Activated T-helper 17 cell treated with anti-CD3 and anti-CD28 coated beads, Interleukin-2, amount 50 U/mL, for 72 hours (primary cell): ENCODE measurements around the gene DNAH10. TPM values are rescaled to one million over a fixed set of nuclear protein-coding genes. Genes with fewer than 3 reads are reported as not detected.

Experiments
- ATAC-seq: fragments of 150-1000 bp; cut with Tn5 transposase; replicated peaks from 2 replicates; pipeline ENCODE4 v1.10.0; 2021; ENCODE audit warnings: mild to moderate bottlenecking, moderate library complexity
- H3K27ac Mint-ChIP-seq: one replicate; pipeline ENCODE4 v1.8.0; 2022; ENCODE audit warnings: mixed read lengths
- H3K27me3 Mint-ChIP-seq: one replicate; pipeline ENCODE4 v1.8.0; 2022; ENCODE audit warnings: mixed read lengths
- H3K36me3 Mint-ChIP-seq: one replicate; pipeline ENCODE4 v1.8.0; 2022; ENCODE audit warnings: low read depth, mild to moderate bottlenecking, mixed read lengths
- H3K4me1 Mint-ChIP-seq: one replicate; pipeline ENCODE4 v1.8.0; 2022; ENCODE audit warnings: mixed read lengths
- H3K4me3 Mint-ChIP-seq: one replicate; pipeline ENCODE4 v1.8.0; 2022; ENCODE audit warnings: mild to moderate bottlenecking, mixed read lengths
- H3K9me3 Mint-ChIP-seq: one replicate; pipeline ENCODE4 v1.8.0; 2022; ENCODE audit warnings: mixed read lengths
- total RNA-seq, 2 donors: library from RNA; stranded (reverse); gene quantifications; one replicate each; pipeline ENCODE4 v1.2.3, GENCODE V29; 2022

DNAH10 gene
- total RNA-seq, 2 donors from 2014 or later: 0.26 to 0.30 TPM

DNA sequence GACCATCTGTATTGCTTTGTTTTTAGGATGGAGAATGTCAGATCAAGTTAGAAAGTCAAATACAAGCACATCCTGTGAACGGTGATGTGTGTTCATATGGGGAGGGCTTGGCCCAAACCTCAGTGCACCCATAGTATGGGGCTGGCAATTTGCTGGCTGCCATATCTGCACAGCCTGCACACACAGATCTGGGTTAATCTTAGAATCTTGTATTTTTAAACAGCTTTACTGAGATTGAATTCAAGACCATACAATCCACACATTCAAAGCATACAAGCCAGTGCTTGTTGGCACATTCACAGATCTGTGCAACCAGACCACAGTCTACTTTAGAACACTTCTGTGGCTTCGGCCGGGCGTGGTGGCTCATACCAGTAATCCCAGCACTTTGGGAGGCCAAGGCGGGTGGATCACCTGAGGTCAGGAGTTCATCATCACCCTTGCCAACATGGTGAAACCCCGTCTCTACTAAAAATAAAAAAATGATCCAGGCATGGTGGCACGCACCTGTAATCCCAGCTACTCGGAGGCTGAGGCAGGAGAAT lies 120.1 kb downstream of the DNAH10 start:
- no peak for ATAC-seq
- H3K4me1 Mint-ChIP-seq: no peaks in the 10 kb centered on the region
- no peak overlapping the region for H3K27ac Mint-ChIP-seq
- H3K36me3 Mint-ChIP-seq: no peaks in the 10 kb centered on the region
- H3K4me3 Mint-ChIP-seq: no peak overlapping the region
- no peaks in the 10 kb centered on the region for H3K9me3 Mint-ChIP-seq
- peaks cover 9% of the 10 kb centered on the region for H3K27me3 Mint-ChIP-seq

DNA sequence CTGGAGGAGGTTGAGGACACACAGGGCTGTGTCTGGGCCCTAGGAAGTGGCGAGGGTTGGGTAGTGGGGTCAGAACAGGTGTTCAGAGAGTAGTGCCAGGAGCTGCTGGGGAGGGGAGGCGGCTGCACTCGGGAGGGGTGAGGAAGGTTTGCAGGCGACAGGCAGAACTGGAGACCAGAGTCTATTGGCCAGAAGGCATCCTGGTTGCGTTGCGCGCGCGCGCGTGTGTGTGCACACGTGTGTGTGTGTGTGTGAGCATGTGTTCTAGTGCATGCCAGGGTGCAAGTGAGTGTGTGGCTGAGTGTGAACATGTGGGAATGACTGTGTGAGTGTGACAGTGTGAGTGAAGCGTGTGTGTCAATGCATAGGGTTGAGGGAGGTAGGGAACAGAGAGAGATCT lies 124.2 kb downstream of the DNAH10 start:
- no peak overlapping the region for H3K27ac Mint-ChIP-seq
- peaks cover 13% of the 10 kb centered on the region for H3K27me3 Mint-ChIP-seq
- no peak overlapping the region for H3K4me3 Mint-ChIP-seq
- no peaks in the 10 kb centered on the region for H3K9me3 Mint-ChIP-seq
- H3K36me3 Mint-ChIP-seq: no peaks in the 10 kb centered on the region
- ATAC-seq: no peak
- no peaks in the 10 kb centered on the region for H3K4me1 Mint-ChIP-seq

DNA sequence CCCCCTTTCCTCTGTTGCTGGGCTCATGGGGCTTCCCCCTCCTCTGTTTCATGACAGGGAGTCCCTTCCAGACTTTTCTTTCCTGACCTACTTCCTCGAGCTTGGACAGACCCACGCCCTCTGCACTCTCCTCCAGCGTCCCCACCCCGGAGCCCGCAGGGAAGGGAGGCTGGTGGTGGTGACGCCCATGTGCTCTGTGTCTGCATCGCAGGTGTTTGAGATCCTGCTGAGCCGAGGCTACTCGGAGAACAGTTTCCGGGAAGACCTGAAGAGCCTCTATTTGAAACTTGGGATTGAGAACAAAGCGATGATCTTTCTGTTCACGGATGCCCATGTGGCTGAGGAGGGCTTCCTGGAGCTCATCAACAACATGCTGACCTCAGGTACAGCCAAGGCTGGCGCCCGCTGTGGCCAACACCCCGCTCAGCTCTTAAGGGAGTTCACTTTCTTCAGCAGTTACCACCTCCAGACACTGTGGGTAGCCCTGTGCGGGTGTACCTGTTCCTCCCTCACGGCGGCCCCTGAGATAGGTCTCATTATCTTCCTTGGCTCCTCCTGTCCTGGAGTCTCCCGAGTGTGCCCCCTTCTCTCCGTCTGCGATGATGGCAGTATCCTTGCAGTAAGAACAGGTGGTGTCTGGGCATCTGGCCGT lies 125.0 kb downstream of the DNAH10 start:
- ATAC-seq: no peak
- peaks cover 20% of the 10 kb centered on the region for H3K27me3 Mint-ChIP-seq
- H3K4me1 Mint-ChIP-seq: no peaks in the 10 kb centered on the region
- H3K27ac Mint-ChIP-seq: no peak overlapping the region
- H3K9me3 Mint-ChIP-seq: no peaks in the 10 kb centered on the region
- no peak overlapping the region for H3K4me3 Mint-ChIP-seq
- no peaks in the 10 kb centered on the region for H3K36me3 Mint-ChIP-seq

DNA sequence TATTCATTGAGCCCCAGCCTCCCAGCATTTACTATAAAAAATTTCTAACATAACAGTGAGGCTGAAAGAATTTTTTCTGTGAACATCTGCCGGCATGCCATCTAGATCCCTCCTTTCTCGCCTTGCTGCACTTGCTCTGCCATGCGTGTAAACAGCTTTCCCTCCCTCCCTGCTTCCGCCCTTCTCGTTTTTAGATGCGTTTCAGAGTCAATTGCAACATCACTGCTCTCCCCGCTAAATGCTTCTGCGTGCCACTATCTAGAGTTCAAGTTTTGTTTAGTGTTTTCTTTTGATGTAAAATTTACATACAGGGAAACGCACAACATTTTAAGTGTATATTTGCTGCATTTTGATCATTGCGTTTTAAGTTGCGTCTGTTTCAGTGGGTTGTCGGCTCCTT lies 126.9 kb downstream of the DNAH10 start:
- no peaks in the 10 kb centered on the region for H3K4me1 Mint-ChIP-seq
- no peaks in the 10 kb centered on the region for H3K9me3 Mint-ChIP-seq
- H3K27me3 Mint-ChIP-seq: peaks cover 27% of the 10 kb centered on the region
- ATAC-seq: no peak
- H3K36me3 Mint-ChIP-seq: no peaks in the 10 kb centered on the region
- no peak overlapping the region for H3K4me3 Mint-ChIP-seq
- no peak overlapping the region for H3K27ac Mint-ChIP-seq

DNA sequence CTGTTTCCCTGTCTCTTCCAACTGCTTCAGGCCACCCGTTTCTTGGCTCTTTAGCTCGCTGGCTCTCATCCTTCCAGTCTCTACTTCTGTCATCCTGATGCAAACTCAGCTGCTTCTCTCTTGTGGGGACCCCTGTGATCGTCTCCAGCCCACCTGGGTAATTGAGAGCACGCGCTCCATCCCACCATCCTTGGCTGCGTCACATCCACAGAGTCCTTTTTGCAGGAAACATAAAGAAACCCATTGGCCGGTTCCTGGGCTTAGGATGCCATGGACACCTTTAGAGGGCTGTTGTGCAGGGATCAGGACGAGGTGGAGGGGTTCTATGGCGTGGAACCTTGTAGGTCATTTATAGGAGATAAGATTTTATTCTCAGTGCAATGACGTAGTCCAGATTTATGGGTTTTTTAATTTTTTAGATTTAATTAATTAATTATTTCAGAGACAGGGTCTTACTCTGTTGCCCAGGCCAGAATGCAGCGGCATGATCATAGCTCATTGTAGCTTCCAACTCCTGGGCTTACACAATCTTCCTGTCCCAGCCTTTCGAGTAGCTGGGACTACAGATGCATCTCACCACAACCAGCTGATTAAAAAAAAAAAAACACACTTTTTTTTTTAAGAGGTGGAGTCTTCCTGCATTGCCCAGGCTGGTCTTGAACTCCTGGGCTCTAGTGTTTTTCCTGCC lies 127.9 kb downstream of the DNAH10 start:
- Mint-ChIP-seq H3K9me3 (no peaks in the 10 kb centered on the region), H3K4me3 (no peak overlapping the region), H3K36me3 (no peaks in the 10 kb centered on the region), H3K27me3 (peaks cover 27% of the 10 kb centered on the region), H3K4me1 (no peaks in the 10 kb centered on the region), H3K27ac (no peak overlapping the region)
- no peak for ATAC-seq

DNA sequence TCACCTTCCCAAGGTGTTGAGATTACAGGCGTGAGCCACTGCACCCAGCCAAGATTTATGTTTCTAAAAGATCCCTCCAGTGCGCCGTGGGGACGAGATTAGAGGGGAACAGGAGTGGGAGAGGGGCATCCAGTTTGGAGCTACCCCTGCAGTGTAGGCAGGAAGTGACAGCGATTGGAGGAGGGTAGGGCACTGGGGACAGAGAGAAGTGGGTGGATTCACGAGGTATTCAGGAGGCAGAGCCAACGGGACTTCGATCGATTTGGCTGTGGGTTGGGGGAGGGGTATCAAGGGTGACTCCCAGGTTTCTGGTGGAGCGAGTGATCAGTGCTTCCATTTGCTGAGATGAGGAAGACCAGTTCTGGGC lies 128.4 kb downstream of the DNAH10 start:
- H3K4me1 Mint-ChIP-seq: no peaks in the 10 kb centered on the region
- H3K27ac Mint-ChIP-seq: no peak overlapping the region

DNA sequence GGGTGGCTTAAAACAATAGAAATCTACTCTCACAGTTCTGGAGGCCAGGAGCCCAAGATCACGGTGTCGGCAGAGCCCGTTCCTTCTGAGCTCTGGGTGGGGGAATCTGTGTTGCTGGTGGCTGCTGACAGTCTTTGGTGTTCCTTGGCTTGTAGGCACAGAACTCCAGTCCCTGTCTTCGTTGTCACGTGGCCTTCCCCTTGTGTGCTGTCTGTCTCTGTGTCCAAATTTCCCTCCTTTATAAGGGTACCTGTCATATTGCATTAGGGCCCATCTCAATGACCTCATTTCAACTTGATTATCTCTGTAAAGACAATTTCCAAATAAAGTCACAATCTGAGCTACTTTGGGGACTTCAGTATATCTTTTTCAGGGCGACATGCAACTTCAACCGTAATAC lies 128.9 kb downstream of the DNAH10 start:
- Mint-ChIP-seq H3K27ac (no peak overlapping the region), H3K4me3 (no peak overlapping the region), H3K9me3 (no peaks in the 10 kb centered on the region), H3K36me3 (no peaks in the 10 kb centered on the region), H3K4me1 (no peaks in the 10 kb centered on the region), H3K27me3 (peaks cover 23% of the 10 kb centered on the region)
- ATAC-seq: no peak

More for the DNA sequence above, 128.4 kb downstream of the DNAH10 start:
- Mint-ChIP-seq H3K36me3 (no peaks in the 10 kb centered on the region), H3K27me3 (peaks cover 23% of the 10 kb centered on the region), H3K9me3 (no peaks in the 10 kb centered on the region), H3K4me3 (no peak overlapping the region)
- no peak for ATAC-seq

DNA sequence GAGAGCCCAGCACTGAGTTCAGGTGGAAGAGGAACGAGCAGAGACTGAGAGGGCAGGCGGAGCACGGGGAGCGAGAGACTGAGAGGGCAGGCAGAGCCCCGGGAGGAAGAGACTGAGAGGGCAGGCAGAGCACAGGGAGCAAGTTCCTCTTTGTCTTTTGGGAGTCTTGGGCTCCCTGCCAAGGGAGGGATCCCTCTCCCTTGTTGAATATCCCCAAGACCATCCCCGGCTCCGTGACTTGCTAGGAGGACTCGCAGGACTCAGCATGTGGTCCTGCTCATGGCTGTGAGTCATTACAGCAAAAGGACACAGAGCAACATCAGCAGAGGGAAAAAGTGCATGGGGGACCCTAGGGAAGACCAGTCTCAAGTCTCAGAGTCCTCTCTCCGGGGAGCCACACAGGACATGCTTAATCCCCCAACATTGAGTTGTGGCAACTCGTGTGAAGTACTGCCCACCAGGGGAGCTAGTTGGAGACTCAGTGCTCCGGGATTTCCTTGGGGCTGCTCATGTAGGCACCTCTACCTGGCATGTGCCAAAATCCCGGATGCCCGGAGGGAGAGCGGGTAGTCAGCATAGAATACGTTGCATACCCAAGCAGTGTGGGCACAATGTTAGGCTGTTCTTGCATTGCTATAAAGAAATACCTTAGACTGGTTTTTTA lies 129.5 kb downstream of the DNAH10 start:
- Mint-ChIP-seq H3K27ac (no peak overlapping the region), H3K4me3 (no peak overlapping the region), H3K36me3 (no peaks in the 10 kb centered on the region), H3K27me3 (peaks cover 23% of the 10 kb centered on the region), H3K4me1 (no peaks in the 10 kb centered on the region), H3K9me3 (no peaks in the 10 kb centered on the region)
- ATAC-seq: no peak

DNA sequence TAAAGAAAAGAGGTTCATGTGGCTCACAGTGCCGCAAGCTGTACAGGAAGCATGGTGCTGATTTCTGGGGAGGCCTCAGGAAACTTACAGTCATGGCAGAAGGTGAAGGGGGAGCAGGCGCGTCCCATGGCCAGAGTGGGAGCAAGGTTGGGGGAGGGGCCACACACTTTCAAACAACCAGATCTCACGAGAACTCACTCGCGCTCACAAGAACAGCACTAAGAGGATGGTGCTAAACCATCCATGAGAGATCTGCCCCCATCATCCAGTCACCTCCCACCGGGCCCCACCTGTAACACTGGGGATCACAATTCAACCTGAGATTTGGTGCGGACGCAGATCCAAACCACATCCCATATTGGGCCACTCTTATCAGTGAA lies 130.1 kb downstream of the DNAH10 start:
- no peaks in the 10 kb centered on the region for H3K9me3 Mint-ChIP-seq
- no peak overlapping the region for H3K27ac Mint-ChIP-seq
- no peak for ATAC-seq
- H3K4me3 Mint-ChIP-seq: no peak overlapping the region
- H3K36me3 Mint-ChIP-seq: no peaks in the 10 kb centered on the region
- H3K27me3 Mint-ChIP-seq: peaks cover 23% of the 10 kb centered on the region
- no peaks in the 10 kb centered on the region for H3K4me1 Mint-ChIP-seq

DNA sequence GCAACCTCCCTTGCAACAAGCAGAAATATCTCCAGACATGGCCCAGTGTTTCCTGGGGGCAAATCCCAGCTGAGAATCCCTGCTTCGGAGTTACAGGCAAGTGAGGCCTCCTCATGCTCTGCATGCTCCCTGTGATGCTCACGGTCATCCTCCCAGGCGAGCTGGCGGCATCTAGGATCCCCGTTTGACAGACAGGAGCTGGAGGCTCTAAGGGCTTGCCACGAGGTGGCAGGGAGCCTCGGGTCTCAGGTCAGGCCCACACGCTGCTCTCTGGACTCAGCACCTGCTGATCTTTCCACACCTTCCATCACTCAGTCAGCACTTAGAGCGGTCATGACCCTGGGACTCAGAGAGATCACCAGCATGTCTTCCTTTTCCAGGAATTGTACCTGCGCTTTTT lies 130.8 kb downstream of the DNAH10 start:
- H3K27me3 Mint-ChIP-seq: peaks cover 23% of the 10 kb centered on the region
- no peak for ATAC-seq
- H3K9me3 Mint-ChIP-seq: no peaks in the 10 kb centered on the region
- H3K4me3 Mint-ChIP-seq: no peak overlapping the region
- no peaks in the 10 kb centered on the region for H3K4me1 Mint-ChIP-seq
- no peak overlapping the region for H3K27ac Mint-ChIP-seq
- no peaks in the 10 kb centered on the region for H3K36me3 Mint-ChIP-seq

DNA sequence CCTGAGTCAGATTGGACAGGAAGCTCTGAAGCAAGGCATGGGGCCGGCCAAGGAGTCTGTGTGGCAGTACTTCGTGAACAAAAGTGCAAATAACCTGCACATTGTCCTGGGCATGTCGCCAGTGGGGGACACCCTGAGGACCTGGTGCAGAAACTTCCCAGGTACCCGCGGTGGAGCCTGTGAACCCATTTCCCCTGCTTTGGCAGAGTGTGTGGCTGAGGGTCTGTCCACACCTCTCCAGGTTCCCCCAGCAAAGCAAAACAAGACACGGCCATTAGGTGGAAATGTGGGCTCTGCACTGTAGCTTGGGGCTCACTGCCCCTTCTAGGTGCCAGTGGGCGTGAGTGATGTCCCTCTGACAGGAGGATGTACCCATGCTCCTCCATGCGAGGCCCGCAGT lies 131.2 kb downstream of the DNAH10 start:
- ATAC-seq: no peak
- Mint-ChIP-seq H3K4me3 (no peak overlapping the region), H3K27me3 (peaks cover 23% of the 10 kb centered on the region), H3K4me1 (no peaks in the 10 kb centered on the region), H3K36me3 (no peaks in the 10 kb centered on the region), H3K27ac (no peak overlapping the region), H3K9me3 (no peaks in the 10 kb centered on the region)

DNA sequence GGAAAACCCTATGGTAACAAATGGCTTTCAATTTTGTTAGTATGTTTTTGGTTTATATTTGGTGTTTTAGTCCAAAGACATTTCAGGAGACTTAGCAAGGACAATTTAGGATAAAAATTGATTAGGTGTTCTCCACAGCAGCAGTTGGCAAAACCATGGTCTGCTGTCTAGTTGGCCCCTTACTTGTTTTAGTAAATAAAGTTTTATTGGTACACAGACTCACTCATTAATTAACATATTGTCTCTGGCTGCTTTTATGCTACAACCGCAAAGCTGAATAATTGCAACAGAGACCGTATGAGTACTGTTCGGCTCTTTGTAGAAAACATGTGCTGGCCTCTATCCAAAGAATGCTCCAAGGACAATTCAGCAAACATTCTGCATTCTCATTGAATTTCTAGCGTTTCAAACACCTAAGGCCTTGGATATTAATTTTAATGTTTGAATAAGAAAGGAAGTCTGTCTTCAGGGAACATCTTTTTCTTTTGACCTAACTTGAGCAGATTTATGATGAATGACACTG lies 132.8 kb downstream of the DNAH10 start:
- H3K27me3 Mint-ChIP-seq: peaks cover 28% of the 10 kb centered on the region
- no peak overlapping the region for H3K27ac Mint-ChIP-seq
- no peak overlapping the region for H3K4me3 Mint-ChIP-seq
- ATAC-seq: no peak
- H3K4me1 Mint-ChIP-seq: no peaks in the 10 kb centered on the region
- no peaks in the 10 kb centered on the region for H3K36me3 Mint-ChIP-seq
- H3K9me3 Mint-ChIP-seq: no peaks in the 10 kb centered on the region

DNA sequence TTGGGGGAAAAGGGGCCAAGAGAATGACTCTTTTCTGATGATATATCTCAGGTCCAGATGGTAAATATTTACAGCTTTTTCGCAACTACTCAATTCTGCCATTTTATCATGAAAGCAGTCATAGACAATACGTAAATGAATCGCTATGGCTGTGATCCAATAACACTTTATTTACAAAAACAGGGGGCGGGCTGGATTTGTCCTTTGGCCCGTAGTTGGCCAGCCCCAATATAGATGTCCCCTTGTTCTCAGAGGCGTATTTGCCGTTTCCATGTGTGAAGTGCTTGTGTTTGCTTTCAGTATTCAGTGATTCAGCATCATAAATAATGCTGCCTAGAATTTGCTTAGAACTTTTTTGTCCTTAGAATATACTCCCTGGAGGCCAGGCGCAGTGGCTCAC lies 133.3 kb downstream of the DNAH10 start:
- no peaks in the 10 kb centered on the region for H3K9me3 Mint-ChIP-seq
- no peaks in the 10 kb centered on the region for H3K36me3 Mint-ChIP-seq
- no peak for ATAC-seq
- H3K27ac Mint-ChIP-seq: no peak overlapping the region
- H3K27me3 Mint-ChIP-seq: peaks cover 31% of the 10 kb centered on the region
- H3K4me3 Mint-ChIP-seq: no peak overlapping the region
- H3K4me1 Mint-ChIP-seq: no peaks in the 10 kb centered on the region

DNA sequence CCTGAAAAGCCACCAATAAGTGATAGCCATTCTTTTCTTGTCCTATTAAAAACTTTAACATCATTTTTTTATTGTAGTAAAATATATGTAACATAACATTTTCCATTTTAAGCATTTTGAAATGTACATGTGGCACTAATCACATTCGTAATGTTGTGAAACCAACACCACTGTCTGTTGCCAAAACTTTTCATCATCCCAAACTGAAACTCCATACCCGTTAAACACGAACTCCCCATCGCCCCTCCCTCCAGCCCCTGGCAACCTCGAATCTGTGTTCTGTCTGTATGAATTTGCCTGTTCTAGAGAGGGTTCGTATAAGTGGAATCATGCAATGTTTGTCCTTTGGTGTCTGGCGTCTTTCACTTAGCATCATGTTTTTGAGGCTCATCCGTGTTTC lies 134.7 kb downstream of the DNAH10 start:
- Mint-ChIP-seq H3K27ac (no peak overlapping the region), H3K4me3 (no peak overlapping the region), H3K9me3 (no peaks in the 10 kb centered on the region), H3K36me3 (no peaks in the 10 kb centered on the region), H3K4me1 (no peaks in the 10 kb centered on the region), H3K27me3 (peaks cover 27% of the 10 kb centered on the region)
- ATAC-seq: no peak

DNA sequence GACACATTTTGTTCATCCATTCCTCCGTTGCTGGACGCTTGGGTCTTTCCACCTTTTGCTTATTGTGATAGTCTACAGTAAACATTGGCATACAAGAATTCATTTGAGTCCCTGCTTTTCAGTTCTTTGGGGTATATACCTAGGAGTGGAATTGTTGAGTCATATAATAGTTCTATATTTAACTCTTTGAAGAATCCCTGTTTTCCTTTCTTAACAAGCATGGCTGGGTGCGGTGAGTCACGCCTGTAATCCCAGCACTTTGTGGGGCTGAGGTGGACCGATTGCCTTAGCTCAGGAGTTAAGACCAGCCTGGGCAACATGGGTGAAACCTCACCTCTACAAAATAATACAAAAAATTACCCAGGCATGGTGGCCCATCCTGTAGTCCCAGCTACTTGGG lies 135.1 kb downstream of the DNAH10 start:
- ATAC-seq: no peak
- no peaks in the 10 kb centered on the region for H3K9me3 Mint-ChIP-seq
- no peaks in the 10 kb centered on the region for H3K4me1 Mint-ChIP-seq
- peaks cover 24% of the 10 kb centered on the region for H3K27me3 Mint-ChIP-seq
- no peak overlapping the region for H3K4me3 Mint-ChIP-seq
- H3K27ac Mint-ChIP-seq: no peak overlapping the region
- H3K36me3 Mint-ChIP-seq: no peaks in the 10 kb centered on the region
